Astrocyte (in vitro differentiated cells and primary cell): ENCODE data around the gene ARID4A. TPM values are rescaled to one million over a fixed set of nuclear protein-coding genes. Genes with fewer than 3 reads are reported as not detected.

Experiments used
- DNase-seq: peaks from one replicate; pipeline ENCODE4 v3.0.0-alpha.2; 2010; ENCODE audit warnings: low read depth
- FAIRE-seq: peaks from 2 replicates; lab custom pipeline; 2011; peaks lifted over from hg19 to GRCh38; lab: Jason Lieb, UNC
- H2AFZ ChIP-seq: 2 replicates; pipeline ENCODE4 v1.6.0; 2012; ENCODE audit warnings: low read depth, low read length, inconsistent platforms
- H3K27ac ChIP-seq: 2 replicates; pipeline ENCODE4 v1.5.1; 2011; ENCODE audit warnings: low read depth, low read length, inconsistent platforms
- H3K27me3 ChIP-seq: 2 replicates; pipeline ENCODE4 v1.6.0; 2011; ENCODE audit warnings: low read length, inconsistent platforms; ENCODE audit not compliant: insufficient read depth
- H3K36me3 ChIP-seq: 2 replicates; pipeline ENCODE4 v1.5.1; 2011; ENCODE audit warnings: low read length, inconsistent platforms; ENCODE audit not compliant: insufficient read depth
- H3K4me1 ChIP-seq: 2 replicates; pipeline ENCODE4 v1.5.1; 2011; ENCODE audit warnings: low read length, inconsistent platforms; ENCODE audit not compliant: insufficient read depth
- H3K4me2 ChIP-seq: 2 replicates; pipeline ENCODE4 v1.6.0; 2012; ENCODE audit warnings: low read length, inconsistent platforms
- H3K4me3 ChIP-seq: 2 replicates; pipeline ENCODE4 v1.5.1; 2011; ENCODE audit warnings: low read depth, mild to moderate bottlenecking, low read length, inconsistent platforms; ENCODE audit not compliant: insufficient read depth
- H3K79me2 ChIP-seq: 2 replicates; pipeline ENCODE4 v1.6.0; 2012; ENCODE audit warnings: mild to moderate bottlenecking, low read length, inconsistent platforms; ENCODE audit not compliant: insufficient read depth
- H3K9ac ChIP-seq: 2 replicates; pipeline ENCODE4 v1.6.0; 2012; ENCODE audit warnings: mild to moderate bottlenecking, low read length, inconsistent platforms
- H3K9me3 ChIP-seq: 2 replicates; pipeline ENCODE4 v1.5.1; 2012; ENCODE audit warnings: low read depth, mild to moderate bottlenecking, low read length, inconsistent platforms; ENCODE audit not compliant: insufficient read depth
- H4K20me1 ChIP-seq: 2 replicates; pipeline ENCODE4 v1.6.0; 2012; ENCODE audit warnings: low read length, inconsistent platforms; ENCODE audit not compliant: insufficient read depth
- H3K27ac Mint-ChIP-seq: one replicate; pipeline ENCODE4 v1.8.0; 2021; ENCODE audit warnings: mild to moderate bottlenecking, mixed read lengths; ENCODE audit not compliant: unreplicated experiment
- H3K27me3 Mint-ChIP-seq: one replicate; pipeline ENCODE4 v1.8.0; 2021; ENCODE audit warnings: low read depth, mixed read lengths; ENCODE audit not compliant: unreplicated experiment
- H3K36me3 Mint-ChIP-seq: one replicate; pipeline ENCODE4 v1.8.0; 2021; ENCODE audit warnings: low read depth, mixed read lengths; ENCODE audit not compliant: unreplicated experiment
- H3K4me1 Mint-ChIP-seq: one replicate; pipeline ENCODE4 v1.8.0; 2021; ENCODE audit warnings: low read depth, mixed read lengths; ENCODE audit not compliant: unreplicated experiment
- H3K4me3 Mint-ChIP-seq: one replicate; pipeline ENCODE4 v1.8.0; 2021; ENCODE audit warnings: mild to moderate bottlenecking, moderate library complexity, mixed read lengths; ENCODE audit not compliant: unreplicated experiment
- H3K9me3 Mint-ChIP-seq: one replicate; pipeline ENCODE4 v1.8.0; 2021; ENCODE audit warnings: mild to moderate bottlenecking, mixed read lengths; ENCODE audit not compliant: unreplicated experiment
- CTCF ChIP-seq: IDR thresholded peaks from 2 replicates; pipeline ENCODE4 v1.5.1; 2011; ENCODE audit warnings: low read depth, mild to moderate bottlenecking, inconsistent platforms, low read length, moderate library complexity; ENCODE audit not compliant: insufficient read depth
- EZH2 ChIP-seq: IDR thresholded peaks from 2 replicates; pipeline ENCODE4 v1.6.1; 2012; ENCODE audit warnings: mild to moderate bottlenecking, low read length, inconsistent platforms; ENCODE audit not compliant: insufficient read depth
- total RNA-seq: library from RNA; stranded (reverse); gene quantifications from 2 replicates; pipeline ENCODE4 v1.2.1, GENCODE V29; 2021

The ARID4A gene
- total RNA-seq, 1 donor from 2014 or later, result 26.6 TPM

- Histone ChIP-seq H3K27ac (peak overlapping the region; percentile 98), H3K4me1 (peaks cover 7% of the 10 kb centered on the region), H3K27me3 (no peaks in the 10 kb centered on the region), H3K36me3 (peaks cover 25% of the 10 kb centered on the region), H3K79me2 (peaks cover 71% of the 10 kb centered on the region), H3K4me2 (peak overlapping the region; percentile 95), H2AFZ (no peak overlapping the region), H4K20me1 (peaks cover 52% of the 10 kb centered on the region), H3K4me3 (peak overlapping the region; percentile 97), H3K9me3 (no peaks in the 10 kb centered on the region), H3K9ac (peak overlapping the region; percentile 96)
- H3K27ac Mint-ChIP-seq, result no peak overlapping the region
- no peak overlapping the region for H3K4me3 Mint-ChIP-seq
- H3K4me1 Mint-ChIP-seq, result peaks cover 6% of the 10 kb centered on the region
- FAIRE-seq (no peak), DNase-seq (peak; percentile 35)
- H3K27me3 Mint-ChIP-seq, result no peaks in the 10 kb centered on the region
- no peaks in the 10 kb centered on the region for H3K9me3 Mint-ChIP-seq
- H3K36me3 Mint-ChIP-seq, result peaks cover 18% of the 10 kb centered on the region
- TF ChIP-seq CTCF, result no peak
- TF ChIP-seq EZH2, result no peak
These were observed 968 bp upstream of the ARID4A start for GRCh38 chr14:58297412-58297761.

- Histone ChIP-seq H3K27me3 (no peaks in the 10 kb centered on the region), H3K4me3 (peak overlapping the region; percentile 97), H3K27ac (peak overlapping the region; percentile 98), H3K79me2 (peaks cover 66% of the 10 kb centered on the region), H3K4me1 (peaks cover 7% of the 10 kb centered on the region), H3K4me2 (peak overlapping the region; percentile 95), H3K9ac (peak overlapping the region; percentile 96), H4K20me1 (peaks cover 46% of the 10 kb centered on the region), H3K36me3 (peaks cover 20% of the 10 kb centered on the region), H3K9me3 (no peaks in the 10 kb centered on the region), H2AFZ (peak overlapping the region; percentile 89)
- no peaks in the 10 kb centered on the region for H3K9me3 Mint-ChIP-seq
- TF ChIP-seq CTCF (no peak), EZH2 (peak; percentile 100)
- no peaks in the 10 kb centered on the region for H3K27me3 Mint-ChIP-seq
- peak; percentile 91 for FAIRE-seq
- H3K4me3 Mint-ChIP-seq, result no peak overlapping the region
- DNase-seq, result peak; percentile 100
- H3K36me3 Mint-ChIP-seq, result peaks cover 14% of the 10 kb centered on the region
- peaks cover 3% of the 10 kb centered on the region for H3K4me1 Mint-ChIP-seq
- no peak overlapping the region for H3K27ac Mint-ChIP-seq
These were observed 436 bp upstream of the ARID4A start for GRCh38 chr14:58297762-58298476.
